Measurements from ENCODE around the gene LOXL3.

- TF ChIP-seq CTCF (IDR thresholded peaks at IDR 0.05) (no peak), POLR2A (IDR thresholded peaks at IDR 0.05) (no peak)
Observed at GRCh38 chr2:74524955-74525716, 28.6 kb downstream of the LOXL3 start.

All from adrenal gland (tissue), 5 donors.